BLaER1 (cell line): Measurements from ENCODE around the gene ALPL.

Experiments used
- H3K27ac ChIP-seq: shearing (Covaris generic); formaldehyde crosslinking; 2 replicates; pipeline ENCODE4 v1.8.1; 2022
- H3K27me3 ChIP-seq: shearing (Covaris generic); formaldehyde crosslinking; 2 replicates; pipeline ENCODE4 v1.8.1; 2022
- H3K36me3 ChIP-seq: shearing (Covaris generic); formaldehyde crosslinking; 2 replicates; pipeline ENCODE4 v1.8.1; 2022
- H3K4me1 ChIP-seq: shearing (Covaris generic); formaldehyde crosslinking; 2 replicates; pipeline ENCODE4 v1.8.1; 2022
- H3K4me2 ChIP-seq: shearing (Covaris generic); formaldehyde crosslinking; 2 replicates; pipeline ENCODE4 v1.8.1; 2022
- H3K4me3 ChIP-seq: shearing (Covaris generic); formaldehyde crosslinking; 2 replicates; pipeline ENCODE4 v1.8.1; 2022
- H3K9ac ChIP-seq: shearing (Covaris generic); formaldehyde crosslinking; 2 replicates; pipeline ENCODE4 v1.8.1; 2022
- H3K9me3 ChIP-seq: shearing (Covaris generic); formaldehyde crosslinking; 2 replicates; pipeline ENCODE4 v1.8.1; 2022
- H4K20me1 ChIP-seq: shearing (Covaris generic); formaldehyde crosslinking; 2 replicates; pipeline ENCODE4 v1.8.1; 2022
- Cebpa-rat ChIP-seq: shearing (Covaris generic); IDR thresholded peaks from 2 replicates; pipeline ENCODE4 v1.8.1; 2022

Gene ALPL

GRCh38 chr1:21586222-21586621 lies 77.0 kb downstream of the ALPL start:
- Histone ChIP-seq H3K27ac (no peak overlapping the region), H3K4me2 (no peak overlapping the region), H3K9ac (no peak overlapping the region), H3K36me3 (no peaks in the 10 kb centered on the region), H3K27me3 (no peaks in the 10 kb centered on the region), H3K4me1 (peaks cover 16% of the 10 kb centered on the region), H3K9me3 (no peaks in the 10 kb centered on the region), H3K4me3 (no peak overlapping the region), H4K20me1 (no peaks in the 10 kb centered on the region)
- no peak for TF ChIP-seq Cebpa-rat

DNA sequence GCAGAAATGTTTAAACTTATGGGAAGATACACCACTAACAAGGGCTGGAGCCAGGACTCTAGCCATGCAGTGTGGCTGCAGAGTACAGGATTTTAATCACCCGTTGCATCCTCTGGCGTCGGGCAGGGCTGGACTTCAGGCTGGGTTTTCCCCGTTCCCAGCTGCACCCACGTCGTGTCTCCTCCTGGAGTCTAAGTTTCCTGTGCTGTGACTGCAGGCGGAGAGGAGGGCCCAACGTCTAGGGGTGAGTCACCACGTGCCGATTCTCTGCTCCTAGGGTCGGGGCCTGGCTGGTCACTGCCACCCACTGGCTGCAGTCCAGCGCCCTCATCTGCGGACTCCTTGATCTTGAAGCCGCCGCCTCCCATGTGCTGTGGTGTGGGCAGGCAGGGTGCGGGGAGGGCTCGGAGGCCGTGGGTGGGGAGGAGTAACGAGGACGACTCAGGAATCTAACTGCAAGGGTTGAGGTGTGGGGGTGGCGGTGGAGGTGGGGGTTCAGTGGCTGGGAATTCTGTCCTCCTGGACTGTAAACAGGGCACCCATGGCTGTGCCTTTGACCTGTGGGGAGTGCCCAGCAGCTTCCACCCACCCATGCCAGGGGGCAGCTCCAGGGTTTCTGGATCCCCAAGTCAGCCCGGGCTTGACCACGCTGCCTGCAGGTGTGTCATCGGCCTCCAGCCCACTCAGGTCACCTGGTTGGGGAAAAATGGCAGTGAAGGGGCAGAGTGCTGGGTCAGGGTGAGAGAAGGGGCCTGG lies 77.8 kb downstream of the ALPL start:
- H3K27ac ChIP-seq = no peak overlapping the region
- H3K4me1 ChIP-seq = peaks cover 16% of the 10 kb centered on the region
- H3K4me2 ChIP-seq = no peak overlapping the region
- no peak for TF ChIP-seq Cebpa-rat
- H3K4me3 ChIP-seq = no peak overlapping the region
- no peaks in the 10 kb centered on the region for H3K27me3 ChIP-seq
- H4K20me1 ChIP-seq = no peaks in the 10 kb centered on the region
- no peaks in the 10 kb centered on the region for H3K9me3 ChIP-seq
- H3K36me3 ChIP-seq = no peaks in the 10 kb centered on the region
- H3K9ac ChIP-seq = no peak overlapping the region

DNA sequence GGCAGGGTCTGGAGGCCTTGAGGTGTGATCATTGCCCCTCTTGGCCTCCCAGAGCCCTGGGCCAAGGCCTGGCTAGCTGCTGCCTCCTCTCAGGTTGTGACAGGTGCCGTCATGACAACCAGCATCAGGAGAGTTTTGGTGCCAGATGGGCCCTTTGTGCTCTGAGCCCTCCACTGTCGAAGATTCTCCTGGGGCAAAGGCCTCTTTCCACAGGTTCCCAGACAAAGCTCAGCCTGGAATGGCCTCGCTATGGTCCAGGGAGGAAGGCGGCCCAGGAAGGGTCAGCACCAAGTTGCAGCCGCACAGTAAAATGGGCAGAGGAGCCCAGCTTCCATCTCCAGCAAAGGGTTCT lies 78.4 kb downstream of the ALPL start:
- Histone ChIP-seq H3K9ac (no peak overlapping the region), H3K27ac (no peak overlapping the region), H3K4me2 (no peak overlapping the region), H3K4me1 (peaks cover 16% of the 10 kb centered on the region), H3K27me3 (no peaks in the 10 kb centered on the region), H3K36me3 (no peaks in the 10 kb centered on the region), H3K9me3 (no peaks in the 10 kb centered on the region), H3K4me3 (no peak overlapping the region), H4K20me1 (no peaks in the 10 kb centered on the region)
- no peak for TF ChIP-seq Cebpa-rat

DNA sequence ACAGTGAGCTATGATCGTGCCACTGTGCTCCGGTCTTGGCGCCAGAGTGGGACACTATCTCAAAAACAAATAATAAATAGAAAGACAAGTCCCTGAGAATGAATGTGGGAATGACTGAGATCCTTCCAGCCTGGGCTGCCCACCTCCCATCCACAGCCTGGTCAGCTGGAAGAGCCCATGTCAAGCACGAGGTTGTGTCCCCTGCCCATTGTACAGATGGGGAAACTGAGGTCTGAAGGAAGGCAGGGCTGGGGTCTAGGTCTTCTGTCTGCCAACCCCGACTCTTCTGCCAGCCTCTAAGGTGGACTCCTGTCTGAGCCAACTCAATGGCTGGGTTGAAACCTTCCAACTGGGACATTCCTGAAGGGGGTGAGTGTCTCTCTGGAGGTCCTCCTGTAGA lies 80.4 kb downstream of the ALPL start:
- Histone ChIP-seq H4K20me1 (no peaks in the 10 kb centered on the region; the same call in 1 of the 2 replicates), H3K4me3 (no peak overlapping the region), H3K27ac (no peak overlapping the region), H3K4me1 (peaks cover 9% of the 10 kb centered on the region), H3K36me3 (no peaks in the 10 kb centered on the region), H3K9me3 (no peaks in the 10 kb centered on the region), H3K4me2 (no peak overlapping the region), H3K9ac (no peak overlapping the region), H3K27me3 (no peaks in the 10 kb centered on the region)
- TF ChIP-seq Cebpa-rat = no peak

DNA sequence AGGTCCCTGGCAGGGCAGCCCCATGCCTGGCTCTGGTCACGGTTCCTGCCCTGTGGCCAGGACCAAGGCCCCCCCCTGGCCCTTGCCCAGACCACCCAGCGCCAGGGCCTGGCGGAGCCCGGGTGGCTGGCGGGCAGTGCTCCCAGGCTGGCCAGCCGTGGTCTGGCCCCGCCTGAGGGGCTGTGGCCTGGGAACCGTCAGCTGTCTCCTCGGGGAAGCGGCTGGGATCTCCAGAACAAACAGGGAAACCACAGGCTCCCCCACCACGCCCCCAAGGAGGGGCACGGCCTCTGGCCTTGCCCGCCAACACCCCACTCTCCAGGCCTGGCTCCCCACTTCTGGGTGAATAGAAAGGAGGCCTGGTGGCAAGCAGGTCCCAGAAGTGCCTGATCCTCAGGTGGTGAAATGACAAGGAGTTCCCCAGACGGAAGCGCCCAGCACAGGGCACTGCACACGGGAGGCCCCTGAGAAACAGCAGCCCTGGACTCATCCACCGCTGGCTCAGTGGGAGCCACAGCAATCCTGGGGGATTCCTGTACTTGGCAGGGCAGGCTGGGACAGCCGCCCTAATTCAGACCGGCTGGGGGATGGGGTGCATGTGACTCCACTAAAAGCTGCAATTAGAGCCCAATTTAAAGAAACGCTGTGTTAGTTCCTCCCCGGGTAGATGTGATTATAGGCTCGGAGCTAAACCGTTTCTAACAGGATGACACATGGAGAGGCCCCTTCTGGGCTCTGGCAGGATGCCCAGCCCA lies 81.1 kb downstream of the ALPL start:
- H3K9ac ChIP-seq = no peak overlapping the region
- H3K4me3 ChIP-seq = no peak overlapping the region
- no peaks in the 10 kb centered on the region; the same call in 1 of the 2 replicates for H4K20me1 ChIP-seq
- no peaks in the 10 kb centered on the region for H3K27me3 ChIP-seq
- no peak overlapping the region for H3K27ac ChIP-seq
- H3K9me3 ChIP-seq = no peaks in the 10 kb centered on the region
- H3K36me3 ChIP-seq = no peaks in the 10 kb centered on the region
- no peak for TF ChIP-seq Cebpa-rat
- peaks cover 9% of the 10 kb centered on the region for H3K4me1 ChIP-seq
- peak overlapping the region; percentile 32 for H3K4me2 ChIP-seq

GRCh38 chr1:21590934-21591333 lies 81.7 kb downstream of the ALPL start:
- H3K9me3 ChIP-seq = no peaks in the 10 kb centered on the region
- H3K4me2 ChIP-seq = peak overlapping the region; percentile 32; the same call in 1 of the 2 replicates
- TF ChIP-seq Cebpa-rat = no peak
- H3K9ac ChIP-seq = no peak overlapping the region
- no peaks in the 10 kb centered on the region for H3K36me3 ChIP-seq
- H3K27me3 ChIP-seq = no peaks in the 10 kb centered on the region
- H4K20me1 ChIP-seq = no peaks in the 10 kb centered on the region; the same call in 1 of the 2 replicates
- H3K4me3 ChIP-seq = no peak overlapping the region
- H3K27ac ChIP-seq = no peak overlapping the region
- peaks cover 9% of the 10 kb centered on the region for H3K4me1 ChIP-seq

DNA sequence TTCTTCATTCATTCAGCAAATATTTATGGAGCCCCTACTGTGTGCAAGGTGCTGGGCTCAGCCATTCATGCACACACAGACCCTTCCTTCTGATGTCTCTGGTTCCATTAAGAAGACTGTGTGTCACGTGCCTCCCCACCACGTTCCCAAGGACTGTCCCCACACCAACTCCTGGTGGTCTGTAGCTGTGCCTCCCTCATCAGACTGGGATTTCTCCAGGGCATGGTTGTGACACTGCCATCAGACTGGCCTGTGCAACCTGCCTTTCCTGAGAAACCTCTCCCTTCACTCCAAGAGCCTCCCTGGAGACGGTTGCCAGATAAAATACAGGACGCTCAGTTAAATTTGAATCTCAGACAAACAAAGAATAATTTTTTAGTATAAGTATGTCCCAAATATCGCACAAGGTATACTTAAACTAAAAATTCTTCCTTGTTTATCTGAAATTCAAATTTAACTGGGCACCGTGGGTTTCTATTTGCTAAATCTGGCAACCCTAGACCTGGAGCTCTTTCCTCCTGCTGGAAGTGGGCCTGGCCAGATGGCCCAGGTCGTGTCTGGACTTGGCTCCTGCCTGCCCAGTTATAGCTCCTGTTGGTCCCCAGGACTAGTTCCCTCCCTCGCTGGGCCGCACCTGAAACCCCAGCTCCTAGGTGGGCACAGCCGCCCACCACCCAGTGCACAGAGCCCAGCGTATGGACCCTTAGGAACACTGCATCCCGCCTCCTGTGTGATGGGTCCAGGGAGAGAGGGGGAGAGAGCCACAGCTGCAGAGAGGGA lies 83.1 kb downstream of the ALPL start:
- Histone ChIP-seq H3K4me3 (no peak overlapping the region), H3K36me3 (no peaks in the 10 kb centered on the region), H3K4me1 (peaks cover 9% of the 10 kb centered on the region), H3K9ac (no peak overlapping the region), H3K27ac (no peak overlapping the region), H3K27me3 (no peaks in the 10 kb centered on the region), H3K4me2 (no peak overlapping the region), H3K9me3 (no peaks in the 10 kb centered on the region), H4K20me1 (no peaks in the 10 kb centered on the region; the same call in 1 of the 2 replicates)
- TF ChIP-seq Cebpa-rat = no peak

DNA sequence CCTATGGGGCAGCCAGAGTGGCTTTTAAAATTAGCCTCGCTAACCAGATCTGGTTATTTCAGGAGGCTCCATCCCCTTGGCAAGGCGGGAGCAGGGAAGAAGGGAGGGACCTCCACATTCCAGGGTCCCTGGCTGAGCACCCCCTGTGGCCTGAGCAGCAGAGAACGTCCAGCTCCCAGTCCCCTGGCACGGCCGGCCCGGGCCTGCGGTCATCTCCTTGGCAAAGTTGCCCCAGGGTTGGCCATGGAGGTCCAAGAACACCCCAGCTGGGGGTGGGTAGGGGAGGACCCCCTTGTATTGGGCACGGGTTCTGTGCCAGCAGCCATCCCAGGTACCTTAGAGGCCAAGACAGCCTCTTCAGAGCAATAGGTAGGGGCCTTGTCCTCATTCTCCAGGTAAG lies 84.0 kb downstream of the ALPL start:
- Histone ChIP-seq H3K4me2 (no peak overlapping the region), H3K4me1 (peaks cover 9% of the 10 kb centered on the region), H3K27me3 (no peaks in the 10 kb centered on the region), H3K27ac (no peak overlapping the region), H3K36me3 (no peaks in the 10 kb centered on the region), H3K9ac (no peak overlapping the region), H3K9me3 (no peaks in the 10 kb centered on the region), H4K20me1 (no peaks in the 10 kb centered on the region; the same call in 1 of the 2 replicates), H3K4me3 (no peak overlapping the region)
- no peak for TF ChIP-seq Cebpa-rat

DNA sequence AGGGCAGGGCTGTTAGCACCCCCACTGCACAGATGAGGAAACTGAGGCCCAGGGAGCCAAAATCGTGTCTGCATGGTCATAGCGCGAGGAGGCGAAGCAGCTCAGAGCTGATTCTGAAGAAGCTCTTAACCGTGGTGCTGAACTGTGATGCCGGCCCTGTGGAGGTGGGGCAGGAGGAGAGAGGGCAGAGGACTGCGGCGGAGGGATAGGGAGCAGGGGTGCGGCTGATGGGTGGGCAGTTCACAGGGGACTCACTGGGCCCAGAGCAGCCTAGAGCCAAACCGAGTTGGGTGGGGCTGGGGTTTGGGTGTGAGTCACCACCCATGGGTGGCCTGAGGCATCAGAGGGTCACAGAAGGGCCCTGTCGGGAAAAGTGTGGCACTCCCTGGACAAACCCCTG lies 85.3 kb downstream of the ALPL start:
- Histone ChIP-seq H3K9me3 (no peaks in the 10 kb centered on the region), H3K4me3 (no peak overlapping the region), H4K20me1 (no peaks in the 10 kb centered on the region; the same call in 1 of the 2 replicates), H3K36me3 (no peaks in the 10 kb centered on the region), H3K4me2 (no peak overlapping the region), H3K9ac (no peak overlapping the region), H3K4me1 (peaks cover 9% of the 10 kb centered on the region), H3K27me3 (no peaks in the 10 kb centered on the region), H3K27ac (no peak overlapping the region)
- TF ChIP-seq Cebpa-rat = no peak
